Endodermal cell (in vitro differentiated cells): Measurements from ENCODE around the gene THYN1. TPM values are rescaled to one million over a fixed set of nuclear protein-coding genes. Genes with fewer than 3 reads are reported as not detected.

Experiments used
- DNase-seq: peaks from one replicate; pipeline ENCODE4 v3.0.0-alpha.2; 2017
- H3K27ac ChIP-seq: 2 replicates; pipeline ENCODE4 v1.5.1; 2013; ENCODE audit warnings: mild to moderate bottlenecking, low read depth, low read length, moderate library complexity
- H3K27me3 ChIP-seq: 2 replicates; pipeline ENCODE4 v1.6.1; 2013; ENCODE audit warnings: mild to moderate bottlenecking, low read length, moderate library complexity; ENCODE audit not compliant: insufficient read depth, control insufficient read depth, poor library complexity, severe bottlenecking
- H3K36me3 ChIP-seq: 2 replicates; pipeline ENCODE4 v1.7.0; 2013; ENCODE audit warnings: mild to moderate bottlenecking, low read length, moderate library complexity; ENCODE audit not compliant: control insufficient read depth, insufficient read depth
- H3K4me1 ChIP-seq: one replicate; pipeline ENCODE4 v1.7.0; 2013; ENCODE audit warnings: low read length; ENCODE audit not compliant: control insufficient read depth, insufficient read depth
- H3K4me3 ChIP-seq: 2 replicates; pipeline ENCODE4 v1.5.1; 2013; ENCODE audit warnings: mild to moderate bottlenecking, low read length, moderate library complexity
- H3K9ac ChIP-seq: 2 replicates; pipeline ENCODE4 v1.6.1; 2013; ENCODE audit warnings: mild to moderate bottlenecking, low read length, moderate library complexity; ENCODE audit not compliant: poor library complexity, severe bottlenecking; ENCODE audit errors: extremely low read depth
- H3K9me3 ChIP-seq: 2 replicates; pipeline ENCODE4 v1.6.1; 2013; ENCODE audit warnings: mild to moderate bottlenecking, low read length, moderate library complexity; ENCODE audit not compliant: control insufficient read depth
- H3K27ac Mint-ChIP-seq: 2 replicates; pipeline ENCODE4 v1.8.0; 2020; ENCODE audit warnings: mixed read lengths
- H3K27me3 Mint-ChIP-seq: 2 replicates; pipeline ENCODE4 v1.8.0; 2021; ENCODE audit warnings: mild to moderate bottlenecking, mixed read lengths; ENCODE audit not compliant: insufficient read depth
- H3K36me3 Mint-ChIP-seq: 2 replicates; pipeline ENCODE4 v1.8.0; 2020; ENCODE audit warnings: low read depth, mixed read lengths
- H3K4me1 Mint-ChIP-seq: 2 replicates; pipeline ENCODE4 v1.8.0; 2020; ENCODE audit warnings: mixed read lengths
- H3K4me3 Mint-ChIP-seq: 2 replicates; pipeline ENCODE4 v1.8.0; 2020; ENCODE audit warnings: mild to moderate bottlenecking, moderate library complexity, mixed read lengths
- H3K9me3 Mint-ChIP-seq: 2 replicates; pipeline ENCODE4 v1.8.0; 2020; ENCODE audit warnings: mild to moderate bottlenecking, mixed read lengths
- CTCF ChIP-seq: fragments of 200-600 bp; sonication (generic); conservative IDR thresholded peaks from 2 replicates; pipeline ENCODE4 v1.5.0; 2021; ENCODE audit warnings: antibody characterized with exemption, mild to moderate bottlenecking
- WGBS, 2 experiments: methylation state at CpG; one replicate each; pipeline versions ENCODE4 v1.1.5 to v1.1.7; 2013; ENCODE audit warnings: missing lambda C conversion rate in 2 of 2, mixed read lengths in 1 of 2; ENCODE audit not compliant: insufficient coverage in 1 of 2, insufficient read length in 1 of 2; 5-methylcytosine and 5-hydroxymethylcytosine counted together
- total RNA-seq, 2 donors: library from RNA; stranded (reverse); fragmentation: NEBNext Ultra II Directional in 1 of 2; extraction: Animal tissue kit (Norgen Biotek cat#: 25700) in 1 of 2; gene quantifications; 2 replicates in 1 of 2; 3 replicates in 1 of 2; pipeline ENCODE4 v1.2.1, GENCODE V29; 2021

THYN1 gene
- total RNA-seq, 2 donors from 2014 or later = 61.3 to 81.6 TPM

- Histone ChIP-seq H3K27ac (no peak overlapping the region), H3K36me3 (peaks cover 57% of the 10 kb centered on the region), H3K9ac (no peak overlapping the region), H3K9me3 (no peaks in the 10 kb centered on the region), H3K4me3 (no peak overlapping the region), H3K4me1 (no peaks in the 10 kb centered on the region), H3K27me3 (no peaks in the 10 kb centered on the region)
- Mint-ChIP-seq H3K27me3 (no peaks in the 10 kb centered on the region), H3K9me3 (no peaks in the 10 kb centered on the region), H3K36me3 (peaks cover 44% of the 10 kb centered on the region), H3K4me1 (peaks cover 12% of the 10 kb centered on the region), H3K27ac (no peak overlapping the region), H3K4me3 (no peak overlapping the region)
- DNase-seq = no peak
- no peak for TF ChIP-seq CTCF
- 95 to 98% methylated on average over 6 to 7 of the region's 7 CpGs for WGBS, 2 experiments
Measured at GRCh38 chr11:134248910-134249480, 4.2 kb downstream of the THYN1 start.

- H3K4me3 Mint-ChIP-seq = no peak overlapping the region
- peaks cover 11% of the 10 kb centered on the region for H3K4me1 Mint-ChIP-seq
- no peak overlapping the region for H3K9ac ChIP-seq
- no peaks in the 10 kb centered on the region for H3K9me3 Mint-ChIP-seq
- H3K36me3 Mint-ChIP-seq = peaks cover 55% of the 10 kb centered on the region
- WGBS, 2 experiments = 97% methylated on average over 4 of the region's 4 CpGs; no CpG with 5 or more reads in 1 of the 2 experiments
- no peak for DNase-seq
- no peaks in the 10 kb centered on the region for H3K27me3 Mint-ChIP-seq
- H3K9me3 ChIP-seq = no peaks in the 10 kb centered on the region
- peaks cover 1% of the 10 kb centered on the region for H3K4me1 ChIP-seq
- H3K4me3 ChIP-seq = no peak overlapping the region
- H3K27ac Mint-ChIP-seq = peak overlapping the region; percentile 20
- H3K36me3 ChIP-seq = peaks cover 72% of the 10 kb centered on the region
- H3K27me3 ChIP-seq = no peaks in the 10 kb centered on the region
- no peak overlapping the region for H3K27ac ChIP-seq
- no peak for TF ChIP-seq CTCF
Measured at GRCh38 chr11:134246678-134247077, 6.5 kb downstream of the THYN1 start.

GRCh38 chr11:134246100-134246499 lies 7.1 kb downstream of the THYN1 start:
- Histone ChIP-seq H3K9me3 (no peaks in the 10 kb centered on the region), H3K27me3 (no peaks in the 10 kb centered on the region), H3K27ac (no peak overlapping the region), H3K4me1 (peaks cover 5% of the 10 kb centered on the region), H3K9ac (no peak overlapping the region), H3K36me3 (peaks cover 75% of the 10 kb centered on the region), H3K4me3 (no peak overlapping the region)
- Mint-ChIP-seq H3K9me3 (no peaks in the 10 kb centered on the region), H3K36me3 (peaks cover 55% of the 10 kb centered on the region), H3K27ac (no peak overlapping the region), H3K4me1 (peaks cover 9% of the 10 kb centered on the region), H3K27me3 (no peaks in the 10 kb centered on the region), H3K4me3 (no peak overlapping the region)
- TF ChIP-seq CTCF = no peak
- no peak for DNase-seq
- 90 to 93% methylated on average over 11 of the region's 11 CpGs for WGBS, 2 experiments
